ENCODE measurements around the gene SOCS2.

The SOCS2 gene

DNA sequence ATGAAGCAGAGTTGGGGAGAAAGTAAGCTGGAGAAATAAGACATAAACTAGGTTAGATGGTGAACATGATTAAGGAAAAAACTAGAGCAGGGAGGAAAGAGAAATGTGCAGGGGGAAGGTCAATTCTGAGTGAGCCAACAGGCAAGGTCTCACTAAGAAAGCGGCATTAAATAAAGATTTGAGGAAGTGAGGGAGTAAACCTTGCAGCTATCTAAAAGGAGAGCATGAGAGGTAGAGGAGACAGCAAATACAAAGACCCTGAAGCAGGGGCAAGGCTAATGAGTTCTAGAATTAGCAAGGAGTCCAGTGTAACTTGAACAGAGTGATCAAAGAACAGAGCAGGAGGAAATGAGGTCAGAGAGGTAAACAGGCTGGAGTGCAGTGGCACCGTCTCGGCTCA, 4.4 kb upstream of the SOCS2 start:
- Histone ChIP-seq H4K12ac (ENCODE audit: low read depth, low read length) (no peak overlapping the region), H2BK5ac (ENCODE audit: low read depth, low read length, poor library complexity) (no peak overlapping the region), H3K79me1 (ENCODE audit: low read length) (peaks cover 24% of the 10 kb centered on the region), H2AK5ac (ENCODE audit: low read length) (no peak overlapping the region), H3K18ac (ENCODE audit: low read length) (no peak overlapping the region), H3K4me2 (ENCODE audit: low read length) (no peak overlapping the region), H3K4ac (ENCODE audit: low read depth, low read length) (no peak overlapping the region), H3K36me3 (ENCODE audit: control insufficient read depth in 1 of 2, insufficient read depth in 2 of 2, low read length in 2 of 2) (no peaks in the 10 kb centered on the region), H3K27me3 (ENCODE audit: insufficient read depth, low read length) (no peaks in the 10 kb centered on the region), H4K8ac (ENCODE audit: low read depth, low read length) (no peak overlapping the region), H3K4me3 (ENCODE audit: low read depth, low read length) (no peak overlapping the region), H3K14ac (ENCODE audit: low read length) (no peak overlapping the region), H3K4me1 (ENCODE audit: control insufficient read depth in 1 of 2, insufficient read depth in 2 of 2, low read length in 2 of 2) (peaks cover 5 to 13% of the 10 kb centered on the region in 2 experiments), H4K91ac (ENCODE audit: low read depth, low read length) (no peak overlapping the region), H3K27ac (ENCODE audit: low read depth, low read length) (no peak overlapping the region), H3K9me3 (ENCODE audit: insufficient read depth, low read depth, low read length) (no peaks in the 10 kb centered on the region), H3K79me2 (ENCODE audit: control insufficient read depth, insufficient read depth, low read length, poor library complexity) (peaks cover 6% of the 10 kb centered on the region), H2AFZ (ENCODE audit: insufficient read depth, low read length, poor library complexity) (no peak overlapping the region), H3K9ac (ENCODE audit: low read length) (no peak overlapping the region), H2BK120ac (ENCODE audit: insufficient read depth, low read length, poor library complexity) (no peak overlapping the region), H2BK12ac (ENCODE audit: low read length) (no peak overlapping the region), H3K23ac (ENCODE audit: low read length) (no peak overlapping the region)
- no CpG with 5 or more reads among the region's 3 CpGs for WGBS (ENCODE audit: extremely low coverage, insufficient coverage, insufficient read length)
- no peak for DNase-seq

DNA sequence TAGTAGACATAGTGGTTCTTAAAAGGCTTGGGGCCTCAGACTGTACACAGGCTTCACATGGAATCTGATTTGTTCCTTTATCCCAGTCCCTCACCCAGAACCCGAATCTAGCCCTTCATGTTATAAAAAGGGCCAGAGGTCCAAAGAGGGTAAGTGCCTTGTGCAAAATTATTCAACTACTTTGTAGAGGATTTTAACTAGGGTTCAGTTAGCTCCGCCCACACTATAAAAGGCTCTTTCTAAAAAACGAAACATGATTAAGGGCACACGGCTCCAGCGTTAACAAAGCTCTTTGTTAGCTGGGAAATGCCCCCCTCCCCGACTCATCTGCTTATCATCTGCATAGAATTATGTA, 3.2 kb upstream of the SOCS2 start:
- Histone ChIP-seq H3K9ac (ENCODE audit: low read length) (no peak overlapping the region), H3K27me3 (ENCODE audit: insufficient read depth, low read length) (no peaks in the 10 kb centered on the region), H4K12ac (ENCODE audit: low read depth, low read length) (no peak overlapping the region), H3K9me3 (ENCODE audit: insufficient read depth, low read depth, low read length) (no peaks in the 10 kb centered on the region), H3K79me2 (ENCODE audit: control insufficient read depth, insufficient read depth, low read length, poor library complexity) (peaks cover 6% of the 10 kb centered on the region), H2AK5ac (ENCODE audit: low read length) (no peak overlapping the region), H3K18ac (ENCODE audit: low read length) (no peak overlapping the region), H3K4me2 (ENCODE audit: low read length) (peak overlapping the region; percentile 51), H3K79me1 (ENCODE audit: low read length) (peaks cover 24% of the 10 kb centered on the region), H2BK12ac (ENCODE audit: low read length) (no peak overlapping the region), H4K8ac (ENCODE audit: low read depth, low read length) (no peak overlapping the region), H3K4me1 (ENCODE audit: control insufficient read depth in 1 of 2, insufficient read depth in 2 of 2, low read length in 2 of 2) (peaks cover 5 to 10% of the 10 kb centered on the region in 2 experiments), H2BK120ac (ENCODE audit: insufficient read depth, low read length, poor library complexity) (no peak overlapping the region), H3K27ac (ENCODE audit: low read depth, low read length) (no peak overlapping the region), H3K4me3 (ENCODE audit: low read depth, low read length) (no peak overlapping the region), H4K91ac (ENCODE audit: low read depth, low read length) (no peak overlapping the region), H3K23ac (ENCODE audit: low read length) (no peak overlapping the region), H2BK5ac (ENCODE audit: low read depth, low read length, poor library complexity) (no peak overlapping the region), H3K36me3 (ENCODE audit: control insufficient read depth in 1 of 2, insufficient read depth in 2 of 2, low read length in 2 of 2) (no peaks in the 10 kb centered on the region), H3K14ac (ENCODE audit: low read length) (no peak overlapping the region), H3K4ac (ENCODE audit: low read depth, low read length) (no peak overlapping the region), H2AFZ (ENCODE audit: insufficient read depth, low read length, poor library complexity) (peak overlapping the region; percentile 39)
- no CpG with 5 or more reads among the region's 6 CpGs for WGBS (ENCODE audit: extremely low coverage, insufficient coverage, insufficient read length)
- no peak for DNase-seq

DNA sequence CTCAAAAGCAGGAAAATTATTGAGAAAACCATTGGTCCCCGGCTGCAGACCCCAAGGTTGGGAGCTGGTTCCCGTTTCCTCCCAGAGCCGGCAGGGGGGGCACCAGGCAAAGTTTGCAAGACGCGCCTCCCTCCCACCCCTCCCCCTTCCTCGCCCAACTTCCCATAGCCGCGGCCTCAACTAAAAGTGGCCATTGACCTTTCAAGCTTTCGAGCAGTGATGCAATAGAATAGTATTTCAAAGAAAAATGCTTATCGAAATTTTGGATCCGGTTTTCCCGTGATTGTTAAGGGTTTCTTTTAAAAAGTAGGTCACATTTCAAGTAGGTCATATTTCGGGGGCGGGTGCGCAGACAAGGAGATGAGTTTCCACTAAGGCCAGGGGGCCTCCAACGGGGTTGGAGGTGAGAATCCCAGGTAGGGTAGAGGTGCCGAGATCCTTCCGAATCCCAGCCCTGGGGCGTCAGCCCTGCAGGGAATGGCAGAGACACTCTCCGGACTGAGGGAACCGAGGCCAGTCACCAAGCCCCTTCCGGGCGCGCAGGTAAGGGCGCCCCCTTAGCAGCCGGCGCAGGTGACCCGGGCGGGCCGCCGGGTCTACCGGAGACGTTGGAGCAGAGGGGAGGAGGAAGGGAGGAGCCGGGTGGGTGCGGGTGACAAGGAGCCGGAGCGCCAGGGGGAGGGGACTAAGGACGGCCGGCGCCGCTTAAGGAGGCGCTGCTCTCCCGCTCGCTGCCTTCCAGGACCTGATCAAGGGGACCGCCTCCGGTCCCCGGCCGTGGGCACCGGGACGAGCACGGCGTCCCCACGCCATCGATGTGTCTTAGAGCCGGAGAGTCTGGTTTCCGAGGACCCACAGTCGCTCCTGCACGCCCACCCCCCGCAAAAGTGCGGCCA, 2.6 kb upstream of the SOCS2 start:
- Histone ChIP-seq H2BK5ac (ENCODE audit: low read depth, low read length, poor library complexity) (peak overlapping the region; percentile 65), H3K4me1 (ENCODE audit: control insufficient read depth in 1 of 2, insufficient read depth in 2 of 2, low read length in 2 of 2) (peaks cover 5 to 10% of the 10 kb centered on the region in 2 experiments), H3K27ac (ENCODE audit: low read depth, low read length) (peak overlapping the region; percentile 80), H3K27me3 (ENCODE audit: insufficient read depth, low read length) (no peaks in the 10 kb centered on the region), H3K18ac (ENCODE audit: low read length) (peak overlapping the region; percentile 84), H2AK5ac (ENCODE audit: low read length) (no peak overlapping the region), H3K9ac (ENCODE audit: low read length) (peak overlapping the region; percentile 10), H3K23ac (ENCODE audit: low read length) (no peak overlapping the region), H3K9me3 (ENCODE audit: insufficient read depth, low read depth, low read length) (no peaks in the 10 kb centered on the region), H4K8ac (ENCODE audit: low read depth, low read length) (peak overlapping the region; percentile 76), H4K91ac (ENCODE audit: low read depth, low read length) (peak overlapping the region; percentile 93), H2BK12ac (ENCODE audit: low read length) (peak overlapping the region; percentile 33), H3K79me2 (ENCODE audit: control insufficient read depth, insufficient read depth, low read length, poor library complexity) (peaks cover 6% of the 10 kb centered on the region), H3K4me2 (ENCODE audit: low read length) (peak overlapping the region; percentile 82), H3K79me1 (ENCODE audit: low read length) (peaks cover 24% of the 10 kb centered on the region), H2AFZ (ENCODE audit: insufficient read depth, low read length, poor library complexity) (peak overlapping the region; percentile 39), H3K4me3 (ENCODE audit: low read depth, low read length) (peak overlapping the region; percentile 74), H3K36me3 (ENCODE audit: control insufficient read depth in 1 of 2, insufficient read depth in 2 of 2, low read length in 2 of 2) (no peaks in the 10 kb centered on the region), H2BK120ac (ENCODE audit: insufficient read depth, low read length, poor library complexity) (peak overlapping the region; percentile 70), H3K14ac (ENCODE audit: low read length) (peak overlapping the region; percentile 90), H4K12ac (ENCODE audit: low read depth, low read length) (peak overlapping the region; percentile 37), H3K4ac (ENCODE audit: low read depth, low read length) (no peak overlapping the region)
- peak; percentile 79 to 88 for DNase-seq
- no CpG with 5 or more reads among the region's 60 CpGs for WGBS (ENCODE audit: extremely low coverage, insufficient coverage, insufficient read length)

DNA sequence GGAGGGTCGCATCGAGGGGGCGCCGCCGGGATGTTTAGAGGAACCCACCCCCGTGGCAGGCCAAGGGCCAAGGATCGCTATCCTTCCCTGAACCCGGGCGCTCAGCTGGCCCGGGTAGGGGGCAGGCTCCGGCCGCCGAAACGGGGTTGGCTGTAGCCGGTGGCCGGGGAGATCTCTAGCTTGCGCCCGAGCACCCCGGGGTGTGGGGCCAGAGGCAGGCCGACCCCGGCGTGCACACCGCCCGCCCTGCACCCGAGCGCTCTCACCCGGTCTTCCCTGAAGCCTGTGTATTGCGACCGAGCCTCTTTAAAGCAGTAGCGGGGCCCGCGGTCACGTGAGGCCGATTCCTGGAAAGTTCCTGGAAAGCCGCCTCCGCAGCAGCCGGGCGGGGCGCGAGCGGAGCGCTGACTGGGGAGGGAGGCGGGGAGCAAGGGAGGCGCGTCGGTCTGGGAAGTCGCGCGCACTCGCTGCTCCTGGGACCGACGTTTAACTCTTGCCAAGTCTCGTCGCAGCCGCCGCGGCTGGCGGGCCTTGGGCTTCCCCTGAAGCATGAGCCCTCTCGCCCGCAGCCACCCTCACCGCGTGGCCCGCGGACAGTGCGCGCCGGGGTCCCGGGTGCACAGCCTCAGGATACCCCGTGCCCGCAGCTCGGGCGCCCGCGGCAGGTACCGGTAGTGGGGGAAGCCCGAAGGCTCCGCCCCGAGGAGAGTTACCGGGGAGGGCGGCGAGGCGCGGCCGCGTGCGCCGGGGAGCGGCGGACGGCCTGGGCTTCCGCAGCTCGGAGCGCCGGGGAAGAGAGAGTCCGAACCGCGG, 1.7 kb upstream of the SOCS2 start:
- Histone ChIP-seq H3K4me3 (ENCODE audit: low read depth, low read length) (peak overlapping the region; percentile 74), H3K14ac (ENCODE audit: low read length) (peak overlapping the region; percentile 90), H3K18ac (ENCODE audit: low read length) (peak overlapping the region; percentile 88), H3K9me3 (ENCODE audit: insufficient read depth, low read depth, low read length) (no peaks in the 10 kb centered on the region), H3K27me3 (ENCODE audit: insufficient read depth, low read length) (no peaks in the 10 kb centered on the region), H3K9ac (ENCODE audit: low read length) (peak overlapping the region; percentile 10), H3K4me1 (ENCODE audit: control insufficient read depth in 1 of 2, insufficient read depth in 2 of 2, low read length in 2 of 2) (peaks cover 5 to 10% of the 10 kb centered on the region in 2 experiments), H3K79me2 (ENCODE audit: control insufficient read depth, insufficient read depth, low read length, poor library complexity) (peaks cover 6% of the 10 kb centered on the region), H2AK5ac (ENCODE audit: low read length) (no peak overlapping the region), H2AFZ (ENCODE audit: insufficient read depth, low read length, poor library complexity) (peak overlapping the region; percentile 38), H2BK5ac (ENCODE audit: low read depth, low read length, poor library complexity) (peak overlapping the region; percentile 74), H3K79me1 (ENCODE audit: low read length) (peaks cover 24% of the 10 kb centered on the region), H2BK12ac (ENCODE audit: low read length) (peak overlapping the region; percentile 34), H3K4me2 (ENCODE audit: low read length) (peak overlapping the region; percentile 82), H4K8ac (ENCODE audit: low read depth, low read length) (peak overlapping the region; percentile 87), H4K12ac (ENCODE audit: low read depth, low read length) (peak overlapping the region; percentile 37), H4K91ac (ENCODE audit: low read depth, low read length) (peak overlapping the region; percentile 93), H2BK120ac (ENCODE audit: insufficient read depth, low read length, poor library complexity) (peak overlapping the region; percentile 70), H3K4ac (ENCODE audit: low read depth, low read length) (no peak overlapping the region), H3K23ac (ENCODE audit: low read length) (no peak overlapping the region), H3K27ac (ENCODE audit: low read depth, low read length) (peak overlapping the region; percentile 80), H3K36me3 (ENCODE audit: control insufficient read depth in 1 of 2, insufficient read depth in 2 of 2, low read length in 2 of 2) (no peaks in the 10 kb centered on the region)
- no CpG with 5 or more reads among the region's 97 CpGs for WGBS (ENCODE audit: extremely low coverage, insufficient coverage, insufficient read length)
- peak; percentile 95 to 96 for DNase-seq

Measured in trophoblast cell (in vitro differentiated cells and primary cell).